WTC11 (cell line): ENCODE measurements around the gene RBL1.
"Not testable (repeated sequence)": the region's sequence is repeated elsewhere in the genome, so short reads cannot be mapped to it uniquely, and the experiment has no call there.

ENCODE experiments used
- AR ChIP-seq: fragments of 250-450 bp; sonication (Bioruptor Pico); IDR thresholded peaks from 2 replicates; pipeline ENCODE4 v1.9.0; 2021; ENCODE audit warnings: mild to moderate bottlenecking
- CTCF ChIP-seq: fragments of 200-600 bp; IDR thresholded peaks from 2 replicates; pipeline ENCODE4 v1.8.0; 2022; ENCODE audit warnings: antibody characterized with exemption
- JUN ChIP-seq: sonication (generic); formaldehyde crosslinking; IDR thresholded peaks from 2 replicates; pipeline ENCODE4 v1.8.0; 2023; ENCODE audit warnings: mild to moderate bottlenecking, missing genetic modification reagents
- MLX ChIP-seq: sonication (generic); formaldehyde crosslinking; IDR thresholded peaks from 2 replicates; pipeline ENCODE4 v1.8.1; 2023; ENCODE audit warnings: mild to moderate bottlenecking, missing genetic modification reagents, moderate library complexity
- NFYB ChIP-seq: sonication (generic); formaldehyde crosslinking; conservative IDR thresholded peaks from 2 replicates; pipeline ENCODE4 v1.8.0; 2022; ENCODE audit warnings: low read depth, missing genetic modification reagents

GRCh38 chr20:37069563-37069962 is 26.2 kb downstream of the RBL1 start:
- not testable (repeated sequence) for TF ChIP-seq MLX; JUN; NFYB (CRISPR knock-in tag); AR (CRISPR knock-in tag); CTCF
